OCI-LY3 (cell line): ENCODE results near the gene LMO2.

ENCODE experiments used
- CTCF ChIP-seq: fragments of 200-600, 300-600 bp; sonication (generic); IDR thresholded peaks from 2 replicates; pipeline ENCODE4 v1.5.1; 2014; ENCODE audit warnings: antibody characterized with exemption, low read length, low read depth
- EZH2phosphoT487 ChIP-seq: fragments of 200-600 bp; shearing (Covaris generic); IDR thresholded peaks from 2 replicates; pipeline ENCODE4 v1.6.1; 2018; ENCODE audit warnings: antibody characterized with exemption, mixed run types, low read depth

GRCh38 chr11:33904102-33904501 lies 12.2 kb upstream of the LMO2 start:
- TF ChIP-seq CTCF = no peak
- no peak for TF ChIP-seq EZH2phosphoT487
